SK-N-MC (cell line): Measurements from ENCODE around the gene SLC25A44.

Experiments used
- DNase-seq: peaks from one replicate; pipeline ENCODE4 v3.0.0-alpha.2; 2011; ENCODE audit warnings: low read depth, low spot score
- H3K27ac ChIP-seq: fragments of 200-600 bp; sonication (generic); 2 replicates; pipeline ENCODE4 v1.5.1; 2016; ENCODE audit warnings: mixed run types
- H3K36me3 ChIP-seq: fragments of 200-600 bp; sonication (generic); 2 replicates; pipeline ENCODE4 v1.6.1; 2017; ENCODE audit warnings: antibody characterized with exemption, low read length, mixed read lengths; ENCODE audit not compliant: insufficient read depth
- H3K4me3 ChIP-seq: fragments of 200-600 bp; sonication (generic); 2 replicates; pipeline ENCODE4 v1.5.1; 2016
- H3K9ac ChIP-seq: fragments of 200-600 bp; sonication (generic); 2 replicates; pipeline ENCODE4 v1.8.0; 2017; ENCODE audit warnings: mixed run types, mixed read lengths; ENCODE audit not compliant: insufficient read length
- H3K9me3 ChIP-seq: fragments of 200-600 bp; sonication (generic); 2 replicates; pipeline ENCODE4 v1.6.1; 2017; ENCODE audit warnings: low read depth, mild to moderate bottlenecking, antibody characterized with exemption, low read length, moderate library complexity, mixed read lengths
- EZH2 ChIP-seq: fragments of 200-600 bp; sonication (generic); IDR thresholded peaks from one replicate; pipeline ENCODE4 v1.6.1; 2017; ENCODE audit warnings: antibody characterized with exemption
- FOXP2 ChIP-seq: optimal IDR thresholded peaks from 2 replicates; pipeline ENCODE3; 2011; ENCODE audit warnings: mild to moderate bottlenecking, moderate library complexity; ENCODE audit not compliant: insufficient read depth; ENCODE audit errors: extremely low read length, control extremely low read depth
- POLR2AphosphoS5 ChIP-seq: IDR thresholded peaks from 2 replicates; pipeline ENCODE4 v1.6.1; 2012; ENCODE audit warnings: mild to moderate bottlenecking, low read depth, low read length, borderline replicate concordance

The SLC25A44 gene

DNA sequence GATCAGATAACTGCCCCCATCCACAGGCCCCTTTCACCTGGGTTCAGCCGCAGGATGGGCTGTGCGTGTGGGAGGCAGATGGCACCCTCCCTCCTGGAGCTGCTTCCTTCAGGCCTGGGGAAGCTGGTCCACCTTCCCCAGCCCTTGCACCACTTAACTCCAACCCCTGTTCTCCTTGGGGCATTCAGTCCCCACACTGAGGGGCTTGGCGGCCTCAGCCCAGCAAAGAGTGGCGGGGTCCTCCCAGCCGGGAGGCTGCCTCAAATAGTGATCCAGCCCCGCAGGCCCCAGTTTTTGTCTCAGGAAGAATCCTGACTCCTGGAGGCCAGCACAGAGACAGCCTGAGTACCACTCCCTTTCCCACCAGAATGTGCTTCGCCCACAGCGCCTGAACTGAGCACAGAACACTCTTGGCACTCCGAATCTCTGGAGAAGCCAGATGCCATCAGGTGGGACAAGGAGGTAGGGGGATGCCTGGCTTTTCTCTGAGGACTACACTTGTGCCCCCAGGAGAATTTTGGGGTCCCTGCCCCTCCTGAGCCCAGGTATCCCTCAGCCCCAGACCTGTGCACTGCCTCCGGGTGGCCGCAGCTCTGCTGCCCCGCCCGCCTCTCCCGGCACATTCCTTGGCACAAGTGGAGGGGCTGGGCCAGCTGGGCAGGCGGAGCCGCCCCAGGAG is 53.0 kb downstream of the SLC25A44 start:
- DNase-seq = no peak
- Histone ChIP-seq H3K9ac (no peak overlapping the region), H3K9me3 (no peaks in the 10 kb centered on the region), H3K27ac (no peak overlapping the region), H3K36me3 (peaks cover 24% of the 10 kb centered on the region; the same call in 1 of the 2 replicates), H3K4me3 (no peak overlapping the region)
- TF ChIP-seq EZH2 = no peak
- TF ChIP-seq FOXP2 = no peak
- TF ChIP-seq POLR2AphosphoS5 = no peak

GRCh38 chr1:156247460-156248322 is 53.8 kb downstream of the SLC25A44 start, which contains the start of gene PAQR6:
TSS of gene PAQR6 (minus strand) at chr1:156248056. CDS start at chr1:156246731, 1,325 bp downstream.
- Histone ChIP-seq H3K36me3 (peaks cover 31% of the 10 kb centered on the region; the same call in 1 of the 2 replicates), H3K4me3 (no peak within 1 kb of the TSS), H3K27ac (no peak within 1 kb of the TSS), H3K9me3 (no peaks in the 10 kb centered on the region), H3K9ac (no peak within 1 kb of the TSS)
- no peak for DNase-seq
- TF ChIP-seq POLR2AphosphoS5 (peak; percentile 42), FOXP2 (no peak)

GRCh38 chr1:156248323-156248683 is 54.4 kb downstream of the SLC25A44 start:
- H3K36me3 ChIP-seq = peaks cover 38% of the 10 kb centered on the region

DNA sequence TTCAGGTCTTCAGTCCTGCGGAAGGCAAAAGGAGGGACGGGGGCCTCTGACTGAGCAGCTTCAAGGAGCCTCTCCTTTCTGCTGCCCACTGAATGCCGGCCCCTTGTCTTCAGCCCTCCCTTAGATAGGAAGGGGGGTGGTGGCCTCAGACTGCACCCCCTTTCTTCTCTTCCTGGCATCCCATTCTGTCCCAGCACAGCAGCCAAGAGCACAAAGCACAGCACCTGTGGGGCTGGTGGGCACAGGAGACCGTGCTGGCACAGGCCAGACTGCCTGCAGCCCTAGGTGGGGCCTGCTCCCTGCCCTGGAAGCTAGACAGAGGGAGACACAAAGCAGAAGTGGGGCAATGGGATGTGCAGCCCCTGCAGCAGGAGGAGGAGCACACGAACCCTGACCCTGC is 55.7 kb downstream of the SLC25A44 start:
- DNase-seq = no peak
- Histone ChIP-seq H3K36me3 (peaks cover 46% of the 10 kb centered on the region), H3K27ac (no peak overlapping the region)

More at GRCh38 chr1:156248323-156248683, 54.4 kb downstream of the SLC25A44 start:
- no peak for DNase-seq
- TF ChIP-seq POLR2AphosphoS5 = no peak
- no peak for TF ChIP-seq EZH2
- TF ChIP-seq FOXP2 = no peak
- Histone ChIP-seq H3K9me3 (no peaks in the 10 kb centered on the region), H3K4me3 (no peak overlapping the region), H3K9ac (no peak overlapping the region), H3K27ac (no peak overlapping the region)

GRCh38 chr1:156251527-156251926 is 57.6 kb downstream of the SLC25A44 start:
- no peak for DNase-seq
- Histone ChIP-seq H3K36me3 (peaks cover 55% of the 10 kb centered on the region), H3K9me3 (no peaks in the 10 kb centered on the region), H3K9ac (no peak overlapping the region), H3K4me3 (no peak overlapping the region), H3K27ac (no peak overlapping the region)
- TF ChIP-seq EZH2 (no peak), FOXP2 (no peak), POLR2AphosphoS5 (no peak)

More for the DNA sequence above, 55.7 kb downstream of the SLC25A44 start:
- no peaks in the 10 kb centered on the region for H3K9me3 ChIP-seq
- H3K9ac ChIP-seq = no peak overlapping the region
- no peak overlapping the region for H3K4me3 ChIP-seq
- TF ChIP-seq EZH2 (no peak), POLR2AphosphoS5 (no peak), FOXP2 (no peak)

GRCh38 chr1:156253634-156254033 is 59.7 kb downstream of the SLC25A44 start:
- Histone ChIP-seq H3K9ac (no peak overlapping the region), H3K27ac (no peak overlapping the region), H3K9me3 (no peaks in the 10 kb centered on the region), H3K4me3 (no peak overlapping the region), H3K36me3 (peaks cover 74% of the 10 kb centered on the region)
- TF ChIP-seq FOXP2 (no peak), POLR2AphosphoS5 (no peak), EZH2 (no peak)
- DNase-seq = no peak

- TF ChIP-seq EZH2 (no peak), POLR2AphosphoS5 (no peak), FOXP2 (no peak)
- no peak overlapping the region for H3K9ac ChIP-seq
- DNase-seq = no peak
- peak overlapping the region; percentile 31; the same call in 1 of the 2 replicates for H3K27ac ChIP-seq
- H3K36me3 ChIP-seq = peaks cover 75% of the 10 kb centered on the region
- H3K4me3 ChIP-seq = no peak overlapping the region
- H3K9me3 ChIP-seq = no peaks in the 10 kb centered on the region
Observed at GRCh38 chr1:156257711-156258110, 63.8 kb downstream of the SLC25A44 start.

GRCh38 chr1:156258859-156259258 is 65.0 kb downstream of the SLC25A44 start:
- no peak for DNase-seq
- Histone ChIP-seq H3K36me3 (peaks cover 74% of the 10 kb centered on the region), H3K27ac (no peak overlapping the region)

More at GRCh38 chr1:156258859-156259258, 65.0 kb downstream of the SLC25A44 start:
- H3K9ac ChIP-seq = no peak overlapping the region
- no peak for TF ChIP-seq POLR2AphosphoS5
- TF ChIP-seq EZH2 = no peak
- no peak for TF ChIP-seq FOXP2
- H3K4me3 ChIP-seq = no peak overlapping the region
- H3K9me3 ChIP-seq = no peaks in the 10 kb centered on the region
